Measurements from ENCODE around the gene GGT6.
A peak's percentile ranks its signal among the peaks of the same experiment; 100 is the strongest.

Gene GGT6

GRCh38 chr17:4602041-4602440 is 41.7 kb upstream of the GGT6 start:
- DNase-seq (ENCODE audit: low read depth) = no peak
- H3K4me3 ChIP-seq (ENCODE audit: low read length) = no peak overlapping the region
- no peak for TF ChIP-seq CTCF (conservative IDR thresholded peaks at IDR 0.05; ENCODE audit: low read length)

GRCh38 chr17:4601326-4601725 is 40.9 kb upstream of the GGT6 start:
- TF ChIP-seq CTCF (conservative IDR thresholded peaks at IDR 0.05; ENCODE audit: low read length) = no peak
- DNase-seq (ENCODE audit: low read depth) = no peak
- H3K4me3 ChIP-seq (ENCODE audit: low read length) = no peak overlapping the region

- H3K4me3 ChIP-seq (ENCODE audit: low read length) = no peak overlapping the region
- TF ChIP-seq CTCF (conservative IDR thresholded peaks at IDR 0.05; ENCODE audit: low read length) = no peak
- no peak for DNase-seq (ENCODE audit: low read depth)
Measured at GRCh38 chr17:4600563-4600962, 40.2 kb upstream of the GGT6 start.

GRCh38 chr17:4599505-4600281 is 39.3 kb upstream of the GGT6 start:
- no peak for TF ChIP-seq CTCF (conservative IDR thresholded peaks at IDR 0.05; ENCODE audit: low read length)
- no peak for DNase-seq (ENCODE audit: low read depth)
- no peak overlapping the region for H3K4me3 ChIP-seq (ENCODE audit: low read length)

- H3K4me3 ChIP-seq (ENCODE audit: low read length) = no peak overlapping the region
- no peak for TF ChIP-seq CTCF (conservative IDR thresholded peaks at IDR 0.05; ENCODE audit: low read length)
- DNase-seq (ENCODE audit: low read depth) = peak; percentile 12
Measured at GRCh38 chr17:4598776-4599504, 38.6 kb upstream of the GGT6 start.

GRCh38 chr17:4597975-4598374 is 37.6 kb upstream of the GGT6 start:
- no peak overlapping the region for H3K4me3 ChIP-seq (ENCODE audit: low read length)
- DNase-seq (ENCODE audit: low read depth) = no peak
- no peak for TF ChIP-seq CTCF (conservative IDR thresholded peaks at IDR 0.05; ENCODE audit: low read length)
